Right lobe of liver (tissue), 4 donors: ENCODE data around the gene MSANTD1.

ENCODE experiments used
- CTCF ChIP-seq, 4 donors: fragments of 200-600 bp in 3 of 4; fragments of 450-650 bp in 1 of 4; IDR thresholded peaks; one replicate each; pipeline versions ENCODE4 v1.5.1 to v1.8.0; 2016 to 2022; ENCODE audit warnings: antibody characterized with exemption in 4 of 4, mild to moderate bottlenecking in 2 of 4
- POLR2A ChIP-seq: fragments of 450-650 bp; IDR thresholded peaks from one replicate; pipeline ENCODE4 v1.6.1; 2017; ENCODE audit warnings: antibody characterized with exemption, mild to moderate bottlenecking
- donor health status: DM: no; HTN: no; CAD: no.
- donor health status: DM: no; HTN: no; CAD: no.
- donor health status: DM: no; HTN: yes; CAD: no.

- no peak for TF ChIP-seq CTCF (IDR thresholded peaks at IDR 0.05)
- TF ChIP-seq POLR2A, result no peak
Observed at GRCh38 chr4:3247399-3248177, 1.4 kb upstream of the MSANTD1 start.
